Ovary (tissue), 9 donors: Measurements from ENCODE around the gene LMF1. TPM values are rescaled to one million over a fixed set of nuclear protein-coding genes. Genes with fewer than 3 reads are reported as not detected.

ENCODE experiments used
- DNase-seq, 5 donors: peaks; one replicate each; pipeline ENCODE4 v3.0.0-alpha.2; 2019 to 2020
- H3K27ac ChIP-seq, 2 donors: fragments of 200-600 bp; one replicate each; pipeline versions ENCODE4 v1.5.1 to v1.8.0; 2019 to 2022
- H3K27me3 ChIP-seq: fragments of 200-600 bp; one replicate; pipeline ENCODE4 v1.8.0; 2022
- H3K36me3 ChIP-seq: fragments of 200-600 bp; sonication (generic); one replicate; pipeline ENCODE4 v1.5.1; 2019
- H3K4me1 ChIP-seq: one replicate; pipeline ENCODE4 v1.8.1; 2013; ENCODE audit warnings: mild to moderate bottlenecking, moderate library complexity; ENCODE audit not compliant: insufficient read depth
- H3K4me3 ChIP-seq: fragments of 200-600 bp; sonication (generic); one replicate; pipeline ENCODE4 v1.5.1; 2017
- H3K9me3 ChIP-seq, 2 donors: fragments of 200-600 bp in 1 of 2; sonication (generic) in 1 of 2; one replicate each; pipeline versions ENCODE4 v1.5.1 to v1.8.1; 2013 to 2019; ENCODE audit warnings: mild to moderate bottlenecking in 1 of 2, moderate library complexity in 1 of 2
- CTCF ChIP-seq, 3 donors: fragments of 450-650 bp in 2 of 3; fragments of 200-600 bp in 1 of 3; IDR thresholded peaks; one replicate each; pipeline versions ENCODE4 v1.5.1 to v1.8.0; 2016 to 2022; ENCODE audit warnings: antibody characterized with exemption in 3 of 3, mild to moderate bottlenecking in 1 of 3
- EP300 ChIP-seq: sonication (generic); formaldehyde crosslinking; IDR thresholded peaks from one replicate; pipeline ENCODE4 v1.6.1; 2017; ENCODE audit warnings: antibody characterized with exemption
- POLR2A ChIP-seq: fragments of 450-650 bp; IDR thresholded peaks from one replicate; pipeline ENCODE4 v1.6.1; 2017; ENCODE audit warnings: antibody characterized with exemption, mild to moderate bottlenecking, moderate library complexity
- WGBS, 3 donors: extraction: QIAGEN DNeasy Blood & Tissue Kit in 1 of 3; methylation state at CpG; one replicate each; pipeline versions ENCODE4 v1.1.5 to v1.1.7; 2013 to 2017; 5-methylcytosine and 5-hydroxymethylcytosine counted together
- intact Hi-C, 4 donors: fragments of 100-400 bp; cut with DNase I; formaldehyde crosslinking; loops; one replicate each; pipeline versions ENCODE4 v1.11.0 to v1.15.1; 2022 to 2023
- polyA plus RNA-seq, 2 donors: library from polyadenylated mRNA; stranded (reverse); fragments of 200-250 nt in 1 of 2; fragments of 350-450 nt in 1 of 2; fragmentation: Illumina TruSeq in 1 of 2; extraction: RNeasy Lipid Tissue Mini Kit (QIAGEN cat#74804) in 1 of 2; gene quantifications; one replicate each; pipeline ENCODE4 v1.2.3, GENCODE V29; 2013 to 2014
- total RNA-seq, 7 donors: library from RNA; depleted of rRNA in 2 of 7; stranded (reverse); fragments of >200 nt in 2 of 7; fragmentation: NEBNext Ultra II Directional in 3 of 7; extraction: Animal tissue kit (Norgen Biotek cat#: 25700) in 3 of 7; gene quantifications; one replicate each; pipeline versions ENCODE4 v1.1.0 to v1.2.4, GENCODE V29; 2016 to 2023
- donor health status: DM: no; HTN: no; CAD: no; lungs with moderate emphysema.
- donor health status: DM: no; HTN: no; CAD: no.
- donor health status: Bipolar disorder and iron deficiency.
- donor health status: DM: yes; HTN: yes; CAD: no.
- donor health status: DM: no; HTN: no; CAD: no.
- donor health status: DM: yes; HTN: yes; CAD: no.

The LMF1 gene
- total and polyA plus RNA-seq, 9 donors = 7.8 to 31.9 (median 23.6) TPM

- no peak overlapping the region for H3K4me3 ChIP-seq
- no peaks in the 10 kb centered on the region for H3K4me1 ChIP-seq
- no peak overlapping the region for H3K27ac ChIP-seq
- TF ChIP-seq CTCF (IDR thresholded peaks at IDR 0.05) (no peak), POLR2A (no peak), EP300 (no peak)
- intact Hi-C loops = no loop called here
- no peaks in the 10 kb centered on the region for H3K27me3 ChIP-seq
- WGBS, 3 donors = 96% methylated on average over 18 of the region's 18 CpGs
- no peak for DNase-seq
- H3K9me3 ChIP-seq = no peaks in the 10 kb centered on the region
- no peaks in the 10 kb centered on the region for H3K36me3 ChIP-seq
Measured at GRCh38 chr16:927931-928330, 42.9 kb downstream of the LMF1 start.

GRCh38 chr16:927406-927805 lies 43.4 kb downstream of the LMF1 start:
- Histone ChIP-seq H3K4me3 (no peak overlapping the region), H3K36me3 (no peaks in the 10 kb centered on the region), H3K27me3 (no peaks in the 10 kb centered on the region), H3K9me3 (no peaks in the 10 kb centered on the region), H3K4me1 (no peaks in the 10 kb centered on the region), H3K27ac (no peak overlapping the region)
- DNase-seq = no peak
- intact Hi-C loops = no loop called here
- TF ChIP-seq EP300 (no peak), CTCF (IDR thresholded peaks at IDR 0.05) (no peak), POLR2A (no peak)
- WGBS, 3 donors = 87 to 89% (median 87%) methylated on average over 15 of the region's 15 CpGs

GRCh38 chr16:926715-927114 lies 44.1 kb downstream of the LMF1 start:
- Histone ChIP-seq H3K36me3 (no peaks in the 10 kb centered on the region), H3K27ac (no peak overlapping the region), H3K9me3 (no peaks in the 10 kb centered on the region), H3K27me3 (no peaks in the 10 kb centered on the region), H3K4me1 (no peaks in the 10 kb centered on the region), H3K4me3 (no peak overlapping the region)
- no peak for DNase-seq
- intact Hi-C loops = no loop called here
- TF ChIP-seq EP300 (no peak), CTCF (IDR thresholded peaks at IDR 0.05) (no peak), POLR2A (no peak)
- 91 to 97% (median 94%) methylated on average over 7 to 8 of the region's 8 CpGs for WGBS, 3 donors

- intact Hi-C loops = no loop called here
- WGBS, 3 donors = 95 to 97% (median 96%) methylated on average over 13 of the region's 13 CpGs
- no peaks in the 10 kb centered on the region for H3K4me1 ChIP-seq
- H3K36me3 ChIP-seq = no peaks in the 10 kb centered on the region
- TF ChIP-seq EP300 = no peak
- no peak for TF ChIP-seq CTCF (IDR thresholded peaks at IDR 0.05)
- TF ChIP-seq POLR2A = no peak
- H3K9me3 ChIP-seq = no peaks in the 10 kb centered on the region
- no peak for DNase-seq
- no peaks in the 10 kb centered on the region for H3K27me3 ChIP-seq
- no peak overlapping the region for H3K4me3 ChIP-seq
- H3K27ac ChIP-seq = no peak overlapping the region
Measured at GRCh38 chr16:924806-925205, 46.0 kb downstream of the LMF1 start.

GRCh38 chr16:924063-924462 lies 46.7 kb downstream of the LMF1 start:
- Histone ChIP-seq H3K4me3 (no peak overlapping the region), H3K36me3 (no peaks in the 10 kb centered on the region), H3K4me1 (no peaks in the 10 kb centered on the region), H3K27me3 (no peaks in the 10 kb centered on the region), H3K27ac (no peak overlapping the region), H3K9me3 (no peaks in the 10 kb centered on the region)
- WGBS, 3 donors = 85 to 92% (median 89%) methylated on average over 5 of the region's 5 CpGs
- no peak for TF ChIP-seq POLR2A
- TF ChIP-seq CTCF (IDR thresholded peaks at IDR 0.05) = no peak
- no peak for TF ChIP-seq EP300
- intact Hi-C loops = no loop called here
- no peak for DNase-seq
